ENCODE data around the gene FMNL2.

The FMNL2 gene

DNA sequence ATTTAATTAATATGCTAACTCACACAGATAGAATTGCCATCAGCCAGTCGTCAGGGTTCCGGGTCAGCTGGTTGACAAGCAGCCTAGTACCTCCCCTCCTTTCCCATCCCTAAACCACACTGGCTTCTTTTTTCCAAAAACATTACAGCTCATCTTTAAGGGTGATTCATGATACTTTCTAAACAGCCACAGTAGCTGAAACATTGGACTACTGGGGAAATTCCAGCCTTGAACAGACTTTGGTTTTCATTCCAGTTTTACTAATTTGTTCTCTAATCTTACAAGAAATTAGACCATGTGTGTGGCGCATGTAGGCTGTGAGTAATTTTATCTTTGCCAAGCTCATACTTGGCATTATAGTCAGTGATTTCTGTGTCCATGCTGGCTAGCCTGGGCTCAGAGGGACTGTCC lies 110.8 kb downstream of the FMNL2 start:
- DNase-seq (ENCODE audit: low read depth in 2 of 2, low spot score in 1 of 2) = no peak

DNA sequence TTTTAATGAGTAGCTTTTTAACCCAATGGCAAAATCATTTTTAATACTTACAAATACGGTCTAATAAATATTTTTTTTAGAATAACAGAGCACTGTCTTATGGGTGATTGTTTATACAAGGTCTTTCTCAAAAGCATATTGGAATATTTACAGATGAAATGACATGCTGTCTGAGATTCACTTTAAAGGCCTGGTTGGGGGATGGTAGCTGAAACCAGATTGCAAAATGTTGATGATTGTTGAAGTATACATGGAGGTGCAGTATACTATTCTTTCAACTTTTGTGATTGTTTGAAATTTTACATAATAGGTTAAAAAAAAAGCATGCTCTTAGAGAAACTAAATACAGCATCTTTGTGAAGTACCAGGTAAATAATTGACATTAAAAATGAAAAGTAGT lies 111.2 kb downstream of the FMNL2 start:
- DNase-seq (ENCODE audit: low read depth in 2 of 2, low spot score in 1 of 2) = no peak

GRCh38 chr2:152447897-152448296 lies 112.9 kb downstream of the FMNL2 start:
- no peak for DNase-seq (ENCODE audit: low read depth in 2 of 2, low spot score in 1 of 2)

DNA sequence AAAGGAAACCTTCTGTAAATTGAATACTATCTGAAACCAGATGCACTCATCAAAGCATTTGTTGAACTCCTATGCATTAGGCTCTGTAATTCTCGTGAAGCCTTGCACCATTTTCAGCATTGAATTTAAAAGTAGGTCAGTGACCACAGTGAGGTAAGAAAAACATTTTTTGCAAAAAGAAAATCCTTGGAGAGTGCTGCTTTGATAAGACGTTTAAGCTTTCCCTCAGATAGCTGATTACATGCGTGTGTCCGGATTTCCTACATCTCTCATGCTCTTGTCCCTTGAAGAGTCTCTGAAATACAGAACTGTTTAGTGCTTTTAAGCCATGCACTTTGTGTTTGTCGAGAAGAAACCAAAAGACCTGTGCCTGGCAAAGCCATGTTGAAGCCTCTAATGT lies 113.6 kb downstream of the FMNL2 start:
- DNase-seq (ENCODE audit: low read depth in 2 of 2, low spot score in 1 of 2) = no peak

- no peak for DNase-seq (ENCODE audit: low read depth in 2 of 2, low spot score in 1 of 2)
Measured at GRCh38 chr2:152449578-152449977, 114.6 kb downstream of the FMNL2 start.

DNA sequence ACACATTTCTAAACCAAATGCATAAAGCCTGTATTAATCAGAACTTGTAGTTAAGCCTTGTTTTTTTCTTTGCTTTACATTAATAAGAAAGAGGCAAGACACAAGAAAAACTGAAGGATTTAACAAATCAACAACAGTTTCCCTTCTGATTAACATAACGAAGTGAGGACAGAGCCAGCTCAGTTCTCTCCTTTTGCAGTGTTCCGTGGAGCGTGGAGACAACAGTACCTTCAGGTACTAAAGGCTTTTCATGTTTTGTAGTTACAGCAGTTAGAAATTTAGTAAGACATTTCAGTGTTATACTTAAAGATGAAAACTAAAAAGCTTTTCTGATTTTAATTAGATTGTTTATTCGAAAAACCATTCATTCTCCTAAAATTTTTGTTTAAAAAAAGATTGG lies 115.2 kb downstream of the FMNL2 start:
- DNase-seq (ENCODE audit: low read depth in 2 of 2, low spot score in 1 of 2) = no peak

DNA sequence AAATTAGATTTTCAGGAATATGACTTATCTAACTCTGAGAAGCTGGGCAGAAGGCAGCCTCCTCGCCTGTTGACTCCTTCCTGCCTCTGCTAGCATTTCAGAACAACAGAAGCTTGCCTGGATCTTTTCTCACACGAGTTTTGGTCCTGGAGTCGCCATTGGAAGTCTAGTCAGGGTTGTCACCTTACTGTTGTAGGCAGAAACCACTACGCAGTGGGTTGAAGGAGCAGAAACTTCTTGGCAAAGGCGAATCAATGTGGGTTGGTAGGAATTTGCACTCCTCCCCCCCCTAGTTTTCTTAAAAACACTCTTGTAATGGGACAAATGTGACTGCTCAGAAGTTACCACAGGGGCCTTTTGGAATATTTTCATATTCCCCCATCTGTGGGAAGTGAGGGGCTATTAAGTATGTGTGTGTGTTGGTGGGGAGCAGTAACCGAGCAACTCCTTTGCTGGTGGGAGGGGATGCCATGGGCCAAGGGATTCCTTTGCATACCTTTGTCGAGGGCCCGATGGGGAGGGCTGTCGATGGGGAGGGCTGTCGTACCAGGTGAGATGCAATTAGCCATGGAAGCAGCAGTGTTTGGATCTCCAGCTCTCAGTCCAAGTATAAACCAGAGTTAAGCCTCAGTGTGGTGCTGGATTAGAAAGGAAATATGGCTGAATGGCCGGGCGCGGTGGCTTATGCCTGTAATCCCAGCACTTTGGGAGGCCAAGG lies 117.4 kb downstream of the FMNL2 start:
- DNase-seq (ENCODE audit: low read depth in 2 of 2, low spot score in 1 of 2) = no peak

DNA sequence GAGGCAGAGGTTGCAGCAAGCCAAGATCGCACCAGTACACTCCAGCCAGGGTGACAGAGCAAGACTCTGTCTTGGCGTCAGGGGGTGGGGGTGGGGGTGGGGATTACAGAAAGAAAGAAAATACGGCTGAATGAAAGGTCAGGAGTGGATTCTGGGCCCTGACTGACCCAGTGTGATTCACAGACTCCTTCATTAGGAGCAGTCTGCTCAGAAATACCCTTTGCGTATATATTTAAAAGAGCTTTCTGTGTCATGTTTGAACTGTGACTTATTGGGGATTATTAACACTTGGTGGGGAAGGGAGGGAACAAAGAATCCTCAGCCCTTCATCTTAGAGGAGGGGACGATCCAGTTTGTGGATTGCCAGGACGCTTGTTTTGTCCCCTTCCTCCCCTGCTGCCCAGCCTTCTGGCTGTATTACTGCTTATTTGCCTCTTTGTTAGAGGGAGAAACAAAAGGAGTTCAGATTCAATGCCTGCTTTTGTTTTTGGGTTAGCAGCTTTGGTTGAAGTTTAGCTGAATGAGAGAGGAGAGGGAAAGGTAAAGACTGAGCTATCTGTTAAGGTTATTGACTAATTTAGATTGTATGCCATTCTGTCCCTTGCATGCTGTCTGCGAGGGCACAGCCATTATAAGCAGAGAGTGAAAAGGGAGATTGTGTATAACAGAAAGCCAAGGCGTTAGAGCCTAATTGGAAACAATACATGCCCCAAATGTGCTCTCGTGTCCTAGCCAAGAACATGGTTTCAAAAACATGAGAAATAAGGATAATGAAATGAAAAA lies 118.3 kb downstream of the FMNL2 start:
- no peak for DNase-seq (ENCODE audit: low read depth in 2 of 2, low spot score in 1 of 2)

GRCh38 chr2:152454371-152454770 lies 119.4 kb downstream of the FMNL2 start:
- DNase-seq (ENCODE audit: low read depth in 2 of 2, low spot score in 1 of 2) = no peak

- DNase-seq (ENCODE audit: low read depth in 2 of 2, low spot score in 1 of 2) = no peak
Measured at GRCh38 chr2:152454960-152455359, 120.0 kb downstream of the FMNL2 start.

GRCh38 chr2:152455738-152456137 lies 120.8 kb downstream of the FMNL2 start:
- no peak for DNase-seq (ENCODE audit: low read depth in 2 of 2, low spot score in 1 of 2)

DNA sequence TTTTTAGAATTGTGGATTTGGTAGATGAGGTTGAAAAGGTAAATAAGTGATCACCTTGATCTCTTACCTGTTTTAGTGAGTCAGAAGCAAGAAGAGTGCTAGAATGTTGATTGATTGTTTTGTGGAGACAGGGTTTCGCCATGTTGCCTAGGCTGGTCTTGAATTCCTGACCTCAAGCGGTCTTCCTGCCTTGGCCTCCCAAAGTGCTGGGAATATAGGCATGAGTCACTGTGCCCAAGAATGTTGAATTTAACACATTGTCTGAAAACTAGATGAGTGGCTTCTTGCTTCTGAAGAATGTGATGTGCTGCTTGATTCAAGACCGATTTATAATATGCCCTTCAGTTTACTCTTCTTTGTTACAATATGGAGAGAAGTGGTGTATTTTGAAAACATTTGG lies 121.3 kb downstream of the FMNL2 start:
- no peak for DNase-seq (ENCODE audit: low read depth in 2 of 2, low spot score in 1 of 2)

- no peak for DNase-seq (ENCODE audit: low read depth in 2 of 2, low spot score in 1 of 2)
Measured at GRCh38 chr2:152458441-152458940, 123.5 kb downstream of the FMNL2 start.

GRCh38 chr2:152459091-152459490 lies 124.1 kb downstream of the FMNL2 start:
- DNase-seq (ENCODE audit: low read depth in 2 of 2, low spot score in 1 of 2) = no peak

- DNase-seq (ENCODE audit: low read depth in 2 of 2, low spot score in 1 of 2) = no peak
Measured at GRCh38 chr2:152460567-152460966, 125.6 kb downstream of the FMNL2 start.

DNA sequence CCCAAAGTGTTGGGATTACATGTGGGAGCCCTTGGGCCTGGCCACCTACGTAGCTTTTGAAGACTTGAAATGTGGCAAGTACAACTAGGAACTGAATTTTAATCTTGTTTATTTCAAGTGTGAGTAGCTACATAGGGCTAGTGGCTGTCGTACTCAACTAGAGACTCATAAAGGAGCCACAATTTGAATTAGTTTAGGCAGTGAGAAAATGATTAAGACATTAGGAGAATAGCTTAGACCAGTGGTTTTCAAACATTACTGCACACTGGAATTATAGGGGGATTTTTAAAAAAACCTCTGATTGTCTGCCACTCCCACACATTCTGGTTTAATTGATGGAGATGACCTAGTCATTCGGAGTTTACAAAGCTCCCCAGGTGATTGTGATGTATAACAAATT lies 127.1 kb downstream of the FMNL2 start:
- DNase-seq (ENCODE audit: low read depth in 2 of 2, low spot score in 1 of 2) = no peak

DNA sequence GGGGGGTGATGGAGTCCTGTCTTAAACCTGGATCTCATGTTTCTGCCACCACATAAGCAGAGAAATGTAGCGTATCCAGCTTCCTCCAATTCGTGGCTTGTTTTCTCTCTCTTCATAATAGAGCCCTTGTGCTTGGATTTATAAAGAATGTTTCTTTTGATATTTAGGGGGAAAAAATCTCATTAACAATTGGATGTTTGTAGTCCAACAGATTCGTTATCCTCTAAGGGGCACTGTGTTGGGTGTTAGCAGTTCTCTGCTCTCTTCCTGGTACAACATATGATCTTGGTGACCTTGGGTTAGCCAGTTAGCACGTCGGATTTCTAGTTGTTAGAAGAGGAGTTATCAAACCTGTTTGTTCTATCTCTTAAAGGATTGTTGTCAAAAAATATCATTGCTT lies 127.8 kb downstream of the FMNL2 start:
- no peak for DNase-seq (ENCODE audit: low read depth in 2 of 2, low spot score in 1 of 2)

- DNase-seq (ENCODE audit: low read depth in 2 of 2, low spot score in 1 of 2) = no peak
Measured at GRCh38 chr2:152464851-152465470, 130.0 kb downstream of the FMNL2 start.

GRCh38 chr2:152465541-152465940 lies 130.6 kb downstream of the FMNL2 start:
- no peak for DNase-seq (ENCODE audit: low read depth in 2 of 2, low spot score in 1 of 2)

DNA sequence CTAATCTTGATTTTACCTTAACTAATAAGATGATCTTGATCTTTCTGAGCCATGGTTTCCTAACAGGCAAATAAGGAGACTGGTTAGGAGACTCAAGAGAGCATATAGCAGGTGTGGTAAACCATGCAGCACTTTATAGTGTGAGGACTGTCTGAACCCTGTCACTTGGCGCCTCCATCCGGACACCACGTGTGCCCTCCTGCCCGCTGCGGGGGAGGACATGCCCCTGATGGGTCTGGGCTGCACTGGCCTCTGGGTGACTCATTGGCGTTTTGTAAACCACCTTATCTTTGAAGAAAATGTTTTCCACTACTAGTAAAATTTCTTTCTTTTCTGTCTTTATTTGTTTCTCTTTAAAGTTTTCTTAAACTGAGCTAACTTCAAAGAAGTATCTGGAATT lies 131.1 kb downstream of the FMNL2 start:
- DNase-seq (ENCODE audit: low read depth in 2 of 2, low spot score in 1 of 2) = no peak

DNA sequence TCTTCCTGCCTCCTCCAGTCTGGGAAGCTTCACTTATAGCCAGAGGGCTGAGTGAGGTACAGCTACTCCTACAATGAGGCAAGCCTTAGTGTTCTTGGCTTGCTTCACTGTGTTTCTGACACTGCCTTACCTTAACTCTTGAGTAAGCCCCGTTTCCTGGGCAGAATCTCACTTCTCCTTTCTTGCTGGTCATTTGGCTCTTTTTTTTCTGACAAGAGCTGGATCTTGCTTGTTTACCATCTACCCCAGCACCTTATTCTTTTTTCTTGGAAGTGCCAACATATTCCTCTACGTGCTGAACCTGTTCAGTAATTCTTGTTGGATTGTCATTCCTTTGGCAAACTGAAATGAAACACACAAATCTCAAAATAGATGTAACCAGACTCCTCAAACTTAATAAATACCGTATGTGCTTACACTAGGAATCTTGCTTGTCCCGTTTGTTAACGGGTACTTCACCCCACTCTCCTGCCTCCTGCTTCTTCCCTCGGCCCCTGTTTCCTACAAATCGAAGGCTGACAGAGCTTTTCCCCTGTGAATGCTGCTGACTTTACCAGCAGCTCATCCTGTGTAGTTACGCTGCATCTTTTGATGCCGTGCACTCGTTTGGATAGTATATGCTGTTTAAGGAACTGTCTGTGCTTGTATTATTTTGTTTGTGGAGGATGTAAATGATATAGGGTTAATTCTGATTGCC lies 132.2 kb downstream of the FMNL2 start:
- no peak for DNase-seq (ENCODE audit: low read depth in 2 of 2, low spot score in 1 of 2)

Measured in stimulated activated CD8-positive, alpha-beta memory T cell treated with anti-CD3 and anti-CD28 coated beads, Interleukin-4, amount 100 ng/mL, for 4 hours (primary cell).